Prostate gland (tissue), 2 donors: ENCODE measurements around the gene FLYWCH1.

Source experiments
- CTCF ChIP-seq, 4 experiments: fragments of 200-600 bp in 2 of 4; fragments of 450-650 bp in 2 of 4; sonication (generic) in 2 of 4; IDR thresholded peaks; 1 replicate in 3 of 4; 2 replicates in 1 of 4; pipeline ENCODE4 v1.5.1; 2016 to 2019; ENCODE audit warnings: antibody characterized with exemption in 4 of 4, mild to moderate bottlenecking in 2 of 4, moderate library complexity in 2 of 4
- POLR2A ChIP-seq: fragments of 450-650 bp; IDR thresholded peaks from one replicate; pipeline ENCODE4 v1.6.1; 2016; ENCODE audit warnings: antibody characterized with exemption, mild to moderate bottlenecking
- POLR2AphosphoS5 ChIP-seq: sonication (generic); formaldehyde crosslinking; IDR thresholded peaks from one replicate; pipeline ENCODE4 v1.6.1; 2017; ENCODE audit warnings: antibody characterized with exemption

DNA sequence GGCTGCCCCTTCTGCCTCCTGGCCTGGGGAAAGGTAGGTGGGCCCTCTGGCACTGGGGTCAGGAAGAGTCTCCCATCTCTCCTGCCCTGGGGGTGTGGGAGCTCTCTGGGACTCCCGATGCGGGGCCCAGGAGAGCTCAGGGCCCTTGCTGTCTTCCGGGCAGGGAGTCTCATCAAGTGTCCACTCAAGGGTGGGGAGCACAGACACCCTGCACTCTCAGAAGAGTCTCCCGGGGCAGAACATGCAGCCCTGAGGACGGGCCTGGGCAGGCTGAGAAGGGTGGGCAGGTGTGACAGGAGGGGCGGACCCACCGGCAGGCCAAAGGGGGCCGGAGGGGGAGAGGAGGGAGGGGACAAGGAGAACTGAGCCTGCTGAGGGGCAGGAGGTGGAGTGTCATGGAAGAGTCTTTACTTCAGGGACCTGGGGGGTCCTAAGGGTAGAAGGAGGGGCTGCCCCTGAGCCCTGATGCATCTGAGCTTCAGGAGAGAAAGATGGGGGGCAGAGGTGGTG, 76.9 kb downstream of the FLYWCH1 start:
- TF ChIP-seq POLR2A (no peak), CTCF (IDR thresholded peaks at IDR 0.05) (no peak), POLR2AphosphoS5 (no peak)
